HEK293 (cell line): ENCODE measurements around the gene OR2J3.

Experiments
- CTCF ChIA-PET: fragments of 350-600 bp; formaldehyde crosslinking; extraction: SDS; loops from one replicate; lab custom pipeline; 2021; ENCODE audit warnings: antibody characterized with exemption; lab: Yijun Ruan, JAX
- POLR2A ChIA-PET: fragments of 300-600 bp; formaldehyde crosslinking; extraction: SDS; loops from one replicate; lab custom pipeline; 2020; ENCODE audit warnings: antibody characterized with exemption, inconsistent platforms; lab: Yijun Ruan, JAX
- H3K27ac ChIP-seq: fragments of 200-500 bp; sonication (Bioruptor generic); 2 replicates; pipeline ENCODE4 v1.5.1; 2014; ENCODE audit warnings: low read depth, low read length, control low read depth, inconsistent platforms; ENCODE audit errors: extremely low read depth
- H3K36me3 ChIP-seq, 2 experiments: fragments of 200-500 bp in 1 of 2; sonication (Bioruptor generic) in 1 of 2; 1 replicate in 1 of 2; 2 replicates in 1 of 2; pipeline ENCODE4 v1.5.1; 2014 to 2017; ENCODE audit warnings: inconsistent platforms in 2 of 2, low read length in 2 of 2; ENCODE audit not compliant: control insufficient read depth in 2 of 2, insufficient read depth in 1 of 2
- H3K4me1 ChIP-seq: fragments of 200-500 bp; sonication (Bioruptor generic); 2 replicates; pipeline ENCODE4 v1.5.1; 2014; ENCODE audit warnings: mild to moderate bottlenecking, low read length, inconsistent platforms; ENCODE audit not compliant: control insufficient read depth, insufficient read depth
- H3K4me3 ChIP-seq: 2 replicates; pipeline ENCODE4 v1.5.1; 2011; ENCODE audit warnings: low read depth, mild to moderate bottlenecking, control low read depth, low read length, moderate library complexity
- H3K9me3 ChIP-seq: fragments of 200-500 bp; sonication (Bioruptor generic); 2 replicates; pipeline ENCODE4 v1.5.1; 2014; ENCODE audit warnings: low read depth, low read length, inconsistent platforms; ENCODE audit not compliant: control insufficient read depth, insufficient read depth
- BCL11A ChIP-seq: fragments of 450-650 bp; formaldehyde crosslinking; IDR thresholded peaks from 2 replicates; pipeline ENCODE4 v1.5.1; 2016; ENCODE audit warnings: low read depth, missing biosample characterization, missing genetic modification characterization
- FEZF1 ChIP-seq: fragments of 450-650 bp; formaldehyde crosslinking; IDR thresholded peaks from 2 replicates; pipeline ENCODE4 v1.5.1; 2016; ENCODE audit warnings: missing biosample characterization, missing genetic modification characterization
- HOXC10 ChIP-seq: sonication (generic); formaldehyde crosslinking; IDR thresholded peaks from 2 replicates; pipeline ENCODE4 v1.8.1; 2023; ENCODE audit warnings: mild to moderate bottlenecking, missing genetic modification reagents
- IKZF3 ChIP-seq: fragments of 450-650 bp; IDR thresholded peaks from 2 replicates; pipeline ENCODE4 v1.5.0; 2018; ENCODE audit warnings: missing biosample characterization, mild to moderate bottlenecking, missing genetic modification characterization, moderate library complexity
- MYNN ChIP-seq: fragments of 450-650 bp; formaldehyde crosslinking; IDR thresholded peaks from 2 replicates; pipeline ENCODE4 v1.5.1; 2016; ENCODE audit warnings: missing biosample characterization, missing genetic modification characterization, borderline replicate concordance
- REPIN1 ChIP-seq: fragments of 450-650 bp; formaldehyde crosslinking; IDR thresholded peaks from 2 replicates; pipeline ENCODE4 v1.5.1; 2017; ENCODE audit warnings: missing biosample characterization, missing genetic modification characterization, low read depth
- ZNF146 ChIP-seq: fragments of 450-650 bp; formaldehyde crosslinking; IDR thresholded peaks from 2 replicates; pipeline ENCODE4 v1.5.1; 2016; ENCODE audit warnings: missing biosample characterization, missing genetic modification characterization
- ZNF214 ChIP-seq: fragments of 450-650 bp; formaldehyde crosslinking; IDR thresholded peaks from 2 replicates; pipeline ENCODE4 v1.5.1; 2017; ENCODE audit warnings: missing biosample characterization, mild to moderate bottlenecking, missing genetic modification characterization, borderline replicate concordance
- ZNF324 ChIP-seq: fragments of 450-650 bp; formaldehyde crosslinking; IDR thresholded peaks from 2 replicates; pipeline ENCODE4 v1.5.1; 2016; ENCODE audit warnings: missing biosample characterization, missing genetic modification characterization
- ZNF488 ChIP-seq: fragments of 450-650 bp; formaldehyde crosslinking; IDR thresholded peaks from 2 replicates; pipeline ENCODE4 v1.5.1; 2016; ENCODE audit warnings: missing biosample characterization, missing genetic modification characterization
- ZNF548 ChIP-seq: fragments of 450-650 bp; formaldehyde crosslinking; IDR thresholded peaks from 2 replicates; pipeline ENCODE4 v1.5.1; 2016; ENCODE audit warnings: missing biosample characterization, missing genetic modification characterization
- ZNF596 ChIP-seq: fragments of 450-650 bp; IDR thresholded peaks from 2 replicates; pipeline ENCODE4 v1.5.0; 2018; ENCODE audit warnings: missing biosample characterization, mild to moderate bottlenecking, missing genetic modification characterization, moderate library complexity
- ZNF626 ChIP-seq: fragments of 450-650 bp; sonication (Bioruptor Pico); formaldehyde crosslinking; IDR thresholded peaks from 2 replicates; pipeline ENCODE4 v1.5.1; 2018; ENCODE audit warnings: missing biosample characterization, missing genetic modification characterization, inconsistent platforms
- ZNF76 ChIP-seq: fragments of 450-650 bp; formaldehyde crosslinking; IDR thresholded peaks from 2 replicates; pipeline ENCODE4; 2016; ENCODE audit warnings: low read depth, missing biosample characterization, missing genetic modification characterization, borderline replicate concordance
- TF ChIP-seq, protein P1 (sequence below): fragments of 450-650 bp; formaldehyde crosslinking; IDR thresholded peaks from 2 replicates; pipeline ENCODE4 v1.5.1; 2016; ENCODE audit warnings: missing biosample characterization, missing genetic modification characterization, borderline replicate concordance

The OR2J3 gene

GRCh38 chr6:29092957-29093356, 14.9 kb upstream of the OR2J3 start:
- CTCF ChIA-PET = no interaction called here

DNA sequence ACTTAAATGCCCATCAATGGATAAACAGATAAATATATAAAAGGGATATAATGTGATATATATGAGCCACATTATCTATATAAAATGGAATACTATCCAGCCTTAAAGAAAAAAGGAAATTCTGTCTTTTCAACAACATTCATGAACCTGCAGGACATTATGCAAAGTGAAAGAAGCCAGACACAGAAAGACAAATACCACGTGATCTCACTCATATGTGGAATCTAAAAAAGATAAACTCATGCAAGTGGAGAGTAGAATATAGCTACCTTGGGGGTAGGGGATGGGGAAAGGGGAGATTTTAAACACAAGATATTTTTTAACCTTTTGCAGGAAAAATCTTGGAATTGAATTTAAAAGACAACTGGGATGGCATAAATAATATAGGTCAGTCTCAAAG, 10.1 kb upstream of the OR2J3 start:
- Histone ChIP-seq H3K27ac (no peak overlapping the region), H3K4me1 (no peaks in the 10 kb centered on the region), H3K36me3 (no peaks in the 10 kb centered on the region), H3K9me3 (no peaks in the 10 kb centered on the region), H3K4me3 (no peak overlapping the region)
- ChIA-PET CTCF (no interaction called here), POLR2A (no interaction called here)
- TF ChIP-seq, protein P1, sequence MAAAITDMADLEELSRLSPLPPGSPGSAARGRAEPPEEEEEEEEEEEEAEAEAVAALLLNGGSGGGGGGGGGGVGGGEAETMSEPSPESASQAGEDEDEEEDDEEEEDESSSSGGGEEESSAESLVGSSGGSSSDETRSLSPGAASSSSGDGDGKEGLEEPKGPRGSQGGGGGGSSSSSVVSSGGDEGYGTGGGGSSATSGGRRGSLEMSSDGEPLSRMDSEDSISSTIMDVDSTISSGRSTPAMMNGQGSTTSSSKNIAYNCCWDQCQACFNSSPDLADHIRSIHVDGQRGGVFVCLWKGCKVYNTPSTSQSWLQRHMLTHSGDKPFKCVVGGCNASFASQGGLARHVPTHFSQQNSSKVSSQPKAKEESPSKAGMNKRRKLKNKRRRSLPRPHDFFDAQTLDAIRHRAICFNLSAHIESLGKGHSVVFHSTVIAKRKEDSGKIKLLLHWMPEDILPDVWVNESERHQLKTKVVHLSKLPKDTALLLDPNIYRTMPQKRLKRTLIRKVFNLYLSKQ (tag by site-specific recombination) = no peak
- TF ChIP-seq ZNF76 (tag by site-specific recombination) = no peak
- TF ChIP-seq ZNF324 (tag by site-specific recombination) = no peak
- no peak for TF ChIP-seq BCL11A (tag by site-specific recombination)

More at GRCh38 chr6:29092957-29093356, 14.9 kb upstream of the OR2J3 start:
- H3K9me3 ChIP-seq = no peaks in the 10 kb centered on the region
- TF ChIP-seq ZNF146 (tag by site-specific recombination) = 0 out of 2 replicates have a peak, but pooled peaks have one; percentile 12
- no peak for TF ChIP-seq IKZF3 (tag by site-specific recombination)
- no peak for TF ChIP-seq MYNN
- H3K27ac ChIP-seq = no peak overlapping the region
- no peak overlapping the region for H3K4me3 ChIP-seq
- no peaks in the 10 kb centered on the region for H3K4me1 ChIP-seq
- H3K36me3 ChIP-seq = no peaks in the 10 kb centered on the region
- POLR2A ChIA-PET = no interaction called here

DNA sequence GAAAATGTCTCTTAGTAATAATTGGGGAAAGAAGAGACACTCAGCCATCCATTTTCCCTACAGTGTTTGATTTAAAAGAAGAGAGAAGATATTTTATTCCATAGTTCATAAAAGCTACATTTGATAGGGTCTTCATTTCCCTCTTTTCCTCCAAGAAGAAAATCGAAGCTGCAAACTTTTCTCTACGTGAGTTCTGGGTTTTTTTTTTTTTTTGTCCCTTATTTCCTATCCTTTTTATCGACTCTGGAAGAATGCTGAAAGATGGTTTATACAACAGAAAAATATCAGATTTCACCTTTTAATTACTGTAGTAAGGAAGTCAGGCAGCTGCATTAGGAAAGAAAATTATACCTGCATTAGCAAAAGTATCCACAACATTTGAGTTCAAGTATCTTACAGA, 8.7 kb upstream of the OR2J3 start, which contains the start of gene OR2J1:
Gene OR2J1 (plus strand): TSS at position 301 of the 400 bp plus-strand sequence. CDS start 1,453 bp downstream, outside the sequence.
- Histone ChIP-seq H3K4me3 (no peak within 1 kb of the TSS), H3K9me3 (no peaks in the 10 kb centered on the region), H3K36me3 (no peaks in the 10 kb centered on the region), H3K4me1 (no peaks in the 10 kb centered on the region), H3K27ac (no peak within 1 kb of the TSS)
- POLR2A ChIA-PET = no interaction called here
- TF ChIP-seq ZNF626 (tag by site-specific recombination) (no peak), ZNF548 (tag by site-specific recombination) (no peak), HOXC10 (CRISPR knock-in tag) (no peak), ZNF214 (no peak), ZNF488 (tag by site-specific recombination) (no peak), ZNF596 (tag by site-specific recombination) (no peak)
- CTCF ChIA-PET = interaction anchor here (0.9 kb wide), 1 partner anchor 13 kb away, joined by 3 read pairs; no protein-coding TSS in a partner anchor

GRCh38 chr6:29112135-29112534, 4.3 kb downstream of the OR2J3 start:
- no peak overlapping the region for H3K27ac ChIP-seq
- ChIA-PET CTCF (interaction anchor here (0.6 to 1.7 kb wide), 6 partner anchors 13 to 1826 kb away, joined by 3 to 4 read pairs (median 4); partner anchors contain the start of gene OR2J1), POLR2A (no interaction called here)
- no peaks in the 10 kb centered on the region for H3K9me3 ChIP-seq
- no peaks in the 10 kb centered on the region for H3K36me3 ChIP-seq
- no peak for TF ChIP-seq FEZF1 (tag by site-specific recombination)
- no peak for TF ChIP-seq REPIN1 (tag by site-specific recombination)
- H3K4me1 ChIP-seq = no peaks in the 10 kb centered on the region
- H3K4me3 ChIP-seq = no peak overlapping the region
